ENCODE data around the gene FUNDC2. TPM values are rescaled to one million over a fixed set of nuclear protein-coding genes. Genes with fewer than 3 reads are reported as not detected.

Gene FUNDC2
- total RNA-seq, 8 experiments from 2014 or later = 50.0 to 85.2 (median 69.6) TPM

GRCh38 chrX:155105919-155106318 lies 79.3 kb downstream of the FUNDC2 start:
- 58 to 100% (median 100%) methylated on average over 1 to 2 of the region's 2 CpGs; no CpG with 5 or more reads in 2 of the 10 experiments for WGBS, 10 experiments
- in situ Hi-C loops (cut with MboI; ENCODE audit: low pct_unique_long_range_greater_than_20kb in 2 of 9, low sequenced_read_pairs in 9 of 9, unreplicated experiment in 9 of 9) = no loop called here
- Histone ChIP-seq H3K4me3 (no peak overlapping the region), H3K4me1 (replicated peaks in 1 of 2) (no peaks in the 10 kb centered on the region), H3K27ac (no peak overlapping the region)
- no peak for ATAC-seq (replicated peaks in 6 of 8)

DNA sequence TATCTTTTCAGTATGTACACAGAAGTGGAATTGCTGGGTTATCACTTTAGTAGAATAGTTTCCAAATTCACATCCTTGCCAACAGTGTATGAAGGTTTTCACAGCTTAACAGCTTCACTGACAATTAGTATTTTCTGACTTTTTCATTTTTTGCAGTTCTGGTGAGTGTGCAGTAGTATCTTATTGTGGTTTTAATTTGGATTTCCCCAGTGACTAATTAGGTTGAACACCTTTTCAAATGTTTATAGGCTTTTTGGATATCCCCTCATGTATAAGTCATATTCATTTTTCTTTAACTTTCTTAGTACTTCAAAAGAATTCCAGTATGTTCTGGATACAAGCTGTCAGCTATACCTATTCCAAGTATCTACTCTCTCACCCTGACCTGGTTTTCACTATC lies 81.8 kb downstream of the FUNDC2 start:
- no peak overlapping the region for H3K4me3 ChIP-seq
- H3K4me1 ChIP-seq (replicated peaks in 1 of 2) = no peaks in the 10 kb centered on the region
- H3K27ac ChIP-seq = no peak overlapping the region
- in situ Hi-C loops (cut with MboI; ENCODE audit: low pct_unique_long_range_greater_than_20kb in 2 of 9, low sequenced_read_pairs in 9 of 9, unreplicated experiment in 9 of 9) = no loop called here
- no peak for ATAC-seq (replicated peaks in 6 of 8)

Other genes starting within 250 kb of the FUNDC2 start
- gene MPP1, start 221.4 kb upstream of the FUNDC2 start, total RNA-seq = 10 to 100 TPM in 3 of 8 experiments, 1 to 10 TPM in 5; 3.9 to 12.4 (median 8.6) TPM
- not detected for gene SMIM9, start 192.2 kb upstream of the FUNDC2 start, total RNA-seq
- gene F8A1, start 140.5 kb upstream of the FUNDC2 start, total RNA-seq = 10 to 100 TPM in 4 of 8 experiments, 1 to 10 TPM in 4; 6.2 to 15.1 (median 9.4) TPM
- gene F8, start 4.1 kb upstream of the FUNDC2 start, total RNA-seq = 1 to 10 TPM; 1.2 to 5.3 (median 3.1) TPM
- 10 to 100 TPM in 1 of 8 experiments, 1 to 10 TPM in 7; 3.4 to 21.1 (median 6.9) TPM for gene CMC4, start 44.3 kb downstream of the FUNDC2 start, total RNA-seq
- 10 to 100 TPM in 7 of 8 experiments, 1 to 10 TPM in 1; 8.2 to 27.4 (median 15.0) TPM for gene MTCP1, start 44.3 kb downstream of the FUNDC2 start, total RNA-seq
- 10 to 100 TPM in 7 of 8 experiments, 1 to 10 TPM in 1; 8.5 to 27.3 (median 18.0) TPM for gene BRCC3, start 44.7 kb downstream of the FUNDC2 start, total RNA-seq
- gene VBP1, start 189.6 kb downstream of the FUNDC2 start, total RNA-seq = 100 to 1,000 TPM in 2 of 8 experiments, 10 to 100 TPM in 6; 48.8 to 107 (median 88.0) TPM
- gene RAB39B, start 237.6 kb downstream of the FUNDC2 start, total RNA-seq = 10 to 100 TPM in 5 of 8 experiments, under 1 TPM in 3; 0.10 to 25.6 (median 17.7) TPM